ENCODE data around the gene LSM11. TPM values are rescaled to one million over a fixed set of nuclear protein-coding genes. Genes with fewer than 3 reads are reported as not detected.
A peak's percentile ranks its signal among the peaks of the same experiment; 100 is the strongest.

LSM11 gene
- polyA plus RNA-seq, 1 of the 3 experiments (the other 2 are of a cell fraction), result 0.95 TPM

- no peak for TF ChIP-seq ZBTB33 (IDR thresholded peaks at IDR 0.05; ENCODE audit: borderline replicate concordance, low read depth)
- TF ChIP-seq RXRA (IDR thresholded peaks at IDR 0.05; ENCODE audit: borderline replicate concordance, low read depth), result no peak
- TF ChIP-seq RAD21 (IDR thresholded peaks at IDR 0.05; ENCODE audit: low read length), result no peak
- TF ChIP-seq PBX3 (IDR thresholded peaks at IDR 0.05), result no peak
- no peak; a peak in 2 of 4 replicates for TF ChIP-seq EP300 (IDR thresholded peaks at IDR 0.05; ENCODE audit: borderline replicate concordance in 1 of 2, low read depth in 1 of 2, low read length in 1 of 2)
- no peak for TF ChIP-seq SMC3 (IDR thresholded peaks at IDR 0.05; ENCODE audit: low read depth, low read length)
- TF ChIP-seq EZH2phosphoT487 (IDR thresholded peaks at IDR 0.05; ENCODE audit: borderline replicate concordance, low read depth), result no peak
- no peak for TF ChIP-seq FOXJ3 (CRISPR knock-in tag; IDR thresholded peaks at IDR 0.05)
- 0 out of 2 replicates have a peak, but pooled peaks have one; percentile 25 for TF ChIP-seq MEF2A (IDR thresholded peaks at IDR 0.05; ENCODE audit: borderline replicate concordance, low read depth)
- TF ChIP-seq RCOR1 (IDR thresholded peaks at IDR 0.05; ENCODE audit: low read length), result no peak
- no peak for TF ChIP-seq YY1 (IDR thresholded peaks at IDR 0.05; ENCODE audit: low read depth)
- TF ChIP-seq IRF3 (IDR thresholded peaks at IDR 0.05; ENCODE audit: low read depth, low read length), result no peak
- no peak for TF ChIP-seq USF2 (IDR thresholded peaks at IDR 0.05; ENCODE audit: borderline replicate concordance, low read depth, low read length)
- TF ChIP-seq REST (IDR thresholded peaks at IDR 0.05; ENCODE audit: low read depth, low read length), result no peak
- TF ChIP-seq TCF12 (IDR thresholded peaks at IDR 0.05), result peak; percentile 39; the same call in 1 of the 2 replicates
- TF ChIP-seq CHD2 (IDR thresholded peaks at IDR 0.05; ENCODE audit: low read length, partially characterized antibody), result no peak
- TF ChIP-seq MXI1 (IDR thresholded peaks at IDR 0.05; ENCODE audit: low read depth, low read length), result no peak
These were observed 32.6 kb upstream of the LSM11 start (continued) for GRCh38 chr5:157710882-157711281.
